HG03439 (cell line): Measurements from ENCODE around the gene HERPUD2.
"Not testable (repeated sequence)": the region's sequence is repeated elsewhere in the genome, so short reads cannot be mapped to it uniquely, and the experiment has no call there.

Source experiments
- ATAC-seq: cut with Tn5 transposase; IDR thresholded peaks from one replicate; pipeline ENCODE4 v1.9.1; 2021; ENCODE audit warnings: mild to moderate bottlenecking, moderate library complexity; ENCODE audit not compliant: unreplicated experiment

Gene HERPUD2

DNA sequence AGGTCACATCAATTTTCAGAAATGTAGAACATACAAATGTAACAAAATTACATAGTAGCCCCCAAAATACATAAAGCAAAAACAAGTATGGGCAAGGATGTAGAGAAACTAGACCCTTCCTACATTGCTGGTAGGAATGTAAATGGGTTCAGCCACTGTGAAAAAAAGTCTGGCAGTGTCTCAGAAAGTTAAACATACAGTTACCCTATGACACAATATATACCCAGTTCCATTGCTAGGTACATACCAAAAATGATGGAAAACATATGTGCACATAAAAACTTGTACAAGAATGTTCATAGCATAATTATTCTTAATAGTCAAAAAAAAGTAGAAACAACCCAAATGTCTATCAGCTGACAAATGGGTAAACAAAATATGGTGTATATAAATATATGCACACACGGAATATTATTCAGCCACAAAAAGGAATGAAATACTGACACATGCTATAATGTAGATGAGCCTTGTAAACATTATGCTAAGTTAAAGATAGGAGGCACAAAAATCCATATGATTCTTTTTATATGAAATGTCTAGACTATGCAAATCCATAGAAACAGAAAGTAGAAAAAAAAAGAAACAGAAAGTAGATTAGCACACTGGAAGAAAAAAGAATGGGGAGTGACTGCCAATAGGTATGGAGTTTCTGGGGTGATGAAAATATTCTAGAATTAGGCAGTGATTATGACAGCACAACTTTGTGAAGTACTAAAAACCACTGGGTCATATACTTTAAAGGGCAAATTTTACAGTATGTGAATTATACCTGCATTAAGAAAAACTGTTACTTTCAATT lies 13.5 kb downstream of the HERPUD2 start:
- ATAC-seq = peak; percentile 63

DNA sequence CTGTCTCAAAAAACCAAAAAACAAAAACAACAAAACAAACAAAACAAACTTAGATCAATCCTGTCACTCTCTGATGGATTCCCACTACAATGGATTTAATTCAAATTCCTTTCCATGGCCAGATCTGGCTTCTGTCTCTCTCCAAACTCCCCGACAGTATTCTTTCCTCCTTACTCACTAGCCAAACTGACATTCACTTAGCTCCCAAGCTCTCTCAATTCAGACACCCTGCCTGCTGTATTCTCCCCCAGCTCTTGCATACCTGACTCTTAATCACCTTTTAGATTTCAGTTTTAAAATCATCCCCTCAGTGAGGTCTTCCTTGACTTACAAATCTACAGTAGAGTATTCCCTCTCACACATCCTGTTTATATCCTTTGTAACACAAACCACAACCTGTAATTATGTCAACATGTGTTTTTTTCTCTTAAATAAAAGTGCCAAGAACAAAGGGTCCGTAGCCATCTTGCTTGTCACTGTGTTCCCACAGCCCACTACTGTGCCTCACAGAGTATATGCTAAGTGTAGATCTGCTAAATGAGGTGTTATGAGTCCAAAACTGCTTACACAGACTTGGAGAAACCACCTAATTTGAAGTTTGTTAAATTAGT lies 14.4 kb downstream of the HERPUD2 start:
- no peak for ATAC-seq

DNA sequence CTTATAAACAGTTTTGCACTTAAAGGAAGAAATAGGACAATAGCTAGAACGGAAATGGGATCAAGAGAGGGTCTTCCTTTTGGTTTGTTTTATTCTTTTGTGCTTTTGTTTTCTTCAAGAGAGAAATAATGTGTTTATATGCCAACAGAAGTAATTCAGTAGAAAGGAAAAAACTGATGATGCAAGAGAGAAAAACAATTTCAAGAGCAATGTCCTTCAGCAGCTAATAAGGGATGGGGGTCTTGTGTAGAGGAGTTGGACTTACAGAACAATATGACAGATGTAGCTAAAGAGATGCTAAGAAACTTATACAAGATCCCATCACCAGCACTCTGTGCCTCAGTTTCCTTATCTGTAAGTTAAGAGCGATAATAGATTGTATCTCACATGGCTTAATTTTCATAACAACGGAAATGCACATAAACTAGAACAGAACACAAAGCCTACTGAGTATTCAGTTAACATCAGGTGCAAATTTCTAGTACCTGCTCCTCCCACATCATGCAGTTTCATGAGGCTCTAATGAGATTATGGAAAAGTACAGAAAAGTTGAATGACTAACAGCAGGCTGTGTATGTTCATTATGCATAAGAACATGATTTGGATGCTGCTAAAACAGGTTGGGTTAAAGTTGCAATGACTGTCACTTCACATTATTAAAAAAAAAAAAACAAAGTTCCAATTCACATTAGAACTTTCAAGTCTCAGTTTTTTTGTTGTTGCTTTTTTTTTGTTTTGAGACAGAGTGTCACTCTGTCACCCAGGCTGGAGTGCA lies 17.2 kb downstream of the HERPUD2 start:
- ATAC-seq = no peak

DNA sequence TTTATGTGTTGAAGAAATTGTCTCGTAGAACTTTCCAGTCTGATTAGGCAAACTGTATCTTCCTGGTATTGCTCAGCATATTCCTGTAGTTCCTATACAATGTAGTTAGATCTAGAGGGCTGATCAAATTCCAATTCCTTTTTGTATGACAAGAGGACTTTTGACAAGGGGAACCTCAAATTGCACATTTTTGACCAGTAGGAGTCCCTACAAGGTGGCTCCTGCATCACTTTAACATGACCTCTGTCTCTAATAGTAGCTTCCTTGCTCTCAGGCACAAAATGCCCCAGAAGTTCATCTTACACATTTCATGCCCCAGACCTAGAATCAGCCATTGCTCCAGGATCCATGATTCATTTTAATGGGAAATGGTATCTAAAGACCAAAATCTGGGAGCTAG lies 18.7 kb downstream of the HERPUD2 start:
- no peak for ATAC-seq

DNA sequence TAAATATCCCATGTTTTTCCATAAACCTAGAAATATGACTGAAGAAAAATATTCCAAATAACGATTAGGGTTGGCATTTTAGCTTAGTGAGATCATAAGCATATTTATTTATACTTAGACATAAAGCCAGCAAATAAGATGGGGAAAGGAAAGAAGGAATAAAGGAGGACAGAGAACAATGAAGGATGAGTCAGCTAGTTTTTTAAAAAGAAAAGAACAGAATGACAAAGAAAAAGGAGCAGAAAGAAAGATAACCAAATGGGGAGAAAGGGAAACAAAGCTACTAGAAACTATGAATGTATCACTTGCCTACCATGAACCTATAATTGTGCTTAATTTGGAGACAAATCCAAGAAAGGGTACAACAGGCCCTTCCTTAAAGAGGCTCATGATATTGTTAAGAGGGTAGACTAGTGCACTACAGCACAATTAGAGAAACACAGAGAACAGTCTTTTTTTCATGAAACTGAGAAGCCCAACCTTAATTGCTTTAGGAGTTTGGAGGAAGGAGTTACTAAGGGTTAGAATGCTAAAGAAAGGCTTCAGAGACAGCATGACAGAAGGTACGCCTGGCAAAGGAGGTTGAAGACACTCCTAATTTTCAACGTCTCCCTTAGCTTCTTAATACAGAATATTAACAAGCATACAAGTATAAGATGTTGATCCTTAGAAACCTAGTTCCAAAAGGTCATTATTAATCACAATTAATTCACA lies 23.9 kb downstream of the HERPUD2 start:
- ATAC-seq = no peak

DNA sequence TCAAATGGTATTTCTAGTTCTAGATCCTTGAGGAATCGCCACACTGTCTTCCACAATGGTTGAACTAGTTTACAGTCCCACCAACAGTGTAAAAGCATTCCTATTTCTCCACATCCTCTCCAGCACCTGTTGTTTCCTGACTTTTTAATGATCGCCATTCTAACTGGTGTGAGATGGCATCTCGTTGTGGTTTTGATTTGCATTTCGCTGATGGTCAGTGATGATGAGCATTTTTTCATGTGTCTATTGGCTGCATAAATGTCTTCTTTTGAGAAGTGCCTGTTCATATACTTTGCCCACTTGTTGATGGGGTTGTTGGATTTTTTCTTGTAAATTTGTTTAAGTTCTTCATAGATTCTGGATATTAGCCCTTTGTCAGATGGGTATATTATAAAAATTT lies 34.5 kb downstream of the HERPUD2 start:
- not testable (repeated sequence) for ATAC-seq

DNA sequence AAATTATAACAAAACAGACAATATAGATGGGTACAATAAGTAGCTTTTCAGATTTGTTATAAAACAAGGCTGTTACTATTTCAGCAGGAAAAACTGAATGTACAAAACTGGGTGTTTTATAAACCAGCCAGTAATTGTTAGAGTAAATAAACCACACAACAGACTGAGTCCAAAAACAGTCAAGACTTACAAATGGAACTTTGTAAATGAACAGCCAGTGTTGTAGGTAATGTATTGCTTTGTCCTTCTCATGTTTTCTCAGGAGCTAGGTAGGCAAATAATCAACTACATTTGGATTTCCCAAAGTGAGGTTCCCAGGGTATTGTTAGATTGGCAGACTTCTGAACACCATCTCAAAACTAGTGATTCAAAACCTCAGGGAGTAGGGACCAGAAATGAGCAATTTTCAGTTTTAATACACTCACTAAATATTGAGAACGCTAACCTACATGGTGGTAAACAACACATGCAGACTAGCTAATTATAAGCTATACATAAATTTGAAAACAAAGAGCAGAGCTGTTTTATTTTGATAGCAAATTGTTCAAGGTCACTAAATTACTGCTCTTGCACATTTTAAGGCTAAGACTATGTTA lies 36.2 kb downstream of the HERPUD2 start:
- ATAC-seq = no peak

DNA sequence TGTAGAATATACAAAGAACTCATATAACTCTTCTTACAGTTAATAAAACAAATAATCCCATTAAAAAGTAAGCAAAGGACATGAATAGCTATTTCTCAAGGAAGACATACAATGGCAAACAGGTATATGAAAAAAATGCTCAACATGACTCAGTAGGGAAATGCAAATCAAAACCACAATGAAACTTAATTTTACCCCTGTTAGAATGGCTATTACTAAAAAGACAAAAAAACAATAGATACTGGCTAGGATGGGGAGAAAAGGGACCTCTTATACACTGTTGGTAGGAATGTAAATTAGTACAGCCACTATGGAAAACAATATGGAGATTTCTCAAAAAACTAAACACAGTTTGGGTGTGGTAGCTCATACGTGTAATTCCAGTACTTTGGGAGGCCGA lies 37.8 kb downstream of the HERPUD2 start:
- peak; percentile 62 for ATAC-seq

DNA sequence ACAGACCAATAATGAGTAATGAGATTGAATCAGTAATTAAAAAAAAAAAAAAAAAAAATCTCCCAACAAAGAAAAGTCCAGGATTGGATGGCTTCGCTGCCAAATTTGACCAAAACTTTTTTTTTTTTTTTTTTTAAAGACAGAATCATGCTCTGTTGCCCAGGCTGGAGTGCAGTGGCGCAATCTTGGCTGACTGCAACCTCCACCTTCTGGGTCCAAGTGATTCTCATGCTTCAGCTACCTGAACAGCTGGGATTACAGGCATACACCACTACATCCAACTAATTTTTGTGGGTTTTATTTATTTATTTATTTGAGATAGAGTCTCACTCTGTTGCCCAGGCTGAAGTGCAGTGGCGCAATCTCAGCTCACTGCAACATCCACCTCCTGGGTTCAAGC lies 40.4 kb downstream of the HERPUD2 start:
- ATAC-seq = not testable (repeated sequence)

DNA sequence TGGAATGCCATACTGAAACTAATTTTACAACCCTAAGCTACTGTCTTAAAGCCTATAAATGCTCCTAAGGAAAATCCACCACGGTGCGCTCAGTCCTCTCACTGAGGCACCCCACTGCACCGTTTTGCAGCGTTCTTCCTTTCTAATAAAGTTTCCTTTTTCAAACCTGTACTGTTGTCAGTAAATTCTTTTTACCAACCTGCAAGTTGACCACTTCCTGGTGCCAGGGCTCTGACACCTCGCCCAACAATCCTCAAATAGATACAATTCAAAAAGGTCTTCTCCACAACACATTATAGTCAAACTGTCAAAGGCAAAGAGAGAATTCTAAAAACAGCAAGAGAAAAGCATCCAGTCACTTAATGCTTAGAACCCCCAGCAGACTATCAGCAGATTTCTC lies 42.8 kb downstream of the HERPUD2 start:
- ATAC-seq = no peak

DNA sequence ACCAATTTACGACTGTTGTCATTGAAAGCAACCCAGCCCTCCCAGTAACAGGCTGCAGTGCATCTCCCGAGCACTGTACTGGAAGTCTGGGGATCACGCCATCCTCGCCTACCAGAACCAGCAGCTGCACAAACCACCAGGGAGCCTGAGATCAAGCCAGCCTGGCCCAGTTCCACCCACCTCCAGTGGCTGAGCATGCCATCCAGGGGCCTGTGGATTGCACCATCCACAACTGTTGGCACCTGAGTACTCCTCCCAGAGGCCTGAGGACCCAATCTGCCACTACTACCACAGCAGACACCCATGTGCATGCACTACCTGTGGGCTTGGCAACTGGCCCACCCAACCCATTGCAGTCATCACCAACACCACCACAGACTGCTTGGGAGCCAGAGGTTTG lies 44.2 kb downstream of the HERPUD2 start:
- no peak for ATAC-seq

DNA sequence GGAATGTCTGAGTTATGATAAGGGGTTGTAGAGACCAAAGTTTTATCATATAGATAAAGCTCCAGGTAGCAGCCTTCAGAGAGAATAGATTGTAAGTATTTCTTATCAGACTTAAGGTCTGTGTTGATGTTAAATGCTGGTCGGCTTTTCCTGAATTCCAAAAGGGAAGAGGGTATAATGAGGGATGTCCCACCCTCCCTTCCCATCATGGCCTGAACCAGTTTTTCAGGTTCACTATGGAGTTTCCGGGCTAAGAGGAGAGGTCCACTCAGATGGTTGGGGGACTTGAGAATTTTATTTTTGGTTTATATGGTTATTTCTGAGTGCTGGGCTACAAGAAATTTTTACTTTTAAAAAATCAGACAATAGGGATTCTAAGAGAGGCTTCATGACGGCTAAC lies 45.2 kb downstream of the HERPUD2 start:
- no peak for ATAC-seq

DNA sequence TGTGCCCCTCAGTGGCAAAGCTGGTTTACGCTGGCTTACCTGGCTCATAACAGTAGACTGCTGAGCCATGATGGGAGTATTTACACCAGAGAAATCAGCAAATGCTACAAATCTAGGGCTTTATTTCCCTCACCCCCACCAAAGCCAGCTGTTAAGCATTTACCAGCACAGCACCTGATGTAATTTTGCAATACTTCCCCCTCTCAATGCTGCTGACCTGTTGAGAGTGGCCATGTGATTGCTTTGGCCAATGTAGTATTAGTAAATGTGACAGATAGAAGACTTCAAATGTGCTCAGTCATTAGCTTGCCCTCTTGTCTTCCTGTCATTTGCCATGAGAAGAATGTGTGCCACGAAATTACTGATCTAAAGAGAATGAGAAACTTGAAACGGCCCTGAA lies 46.6 kb downstream of the HERPUD2 start:
- no peak for ATAC-seq

DNA sequence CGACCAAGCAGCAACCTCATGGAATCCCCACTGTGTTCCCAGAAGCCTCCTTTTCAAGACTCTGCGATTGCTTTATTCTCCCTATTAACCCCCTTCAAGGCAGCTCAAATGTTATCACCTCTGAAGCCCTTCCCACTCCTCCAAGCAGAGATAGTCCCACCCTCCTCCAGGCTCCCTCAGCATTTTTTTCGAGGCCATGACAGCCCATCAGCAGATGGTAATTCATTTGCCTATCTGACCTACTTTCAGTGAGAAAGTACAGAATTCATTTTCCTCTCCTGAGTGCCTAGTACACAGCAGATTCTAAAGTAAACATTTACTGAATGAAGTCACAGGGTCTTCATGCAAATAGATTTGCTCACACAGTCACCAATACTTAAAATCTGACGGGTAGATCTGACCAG lies 47.8 kb downstream of the HERPUD2 start:
- no peak for ATAC-seq

DNA sequence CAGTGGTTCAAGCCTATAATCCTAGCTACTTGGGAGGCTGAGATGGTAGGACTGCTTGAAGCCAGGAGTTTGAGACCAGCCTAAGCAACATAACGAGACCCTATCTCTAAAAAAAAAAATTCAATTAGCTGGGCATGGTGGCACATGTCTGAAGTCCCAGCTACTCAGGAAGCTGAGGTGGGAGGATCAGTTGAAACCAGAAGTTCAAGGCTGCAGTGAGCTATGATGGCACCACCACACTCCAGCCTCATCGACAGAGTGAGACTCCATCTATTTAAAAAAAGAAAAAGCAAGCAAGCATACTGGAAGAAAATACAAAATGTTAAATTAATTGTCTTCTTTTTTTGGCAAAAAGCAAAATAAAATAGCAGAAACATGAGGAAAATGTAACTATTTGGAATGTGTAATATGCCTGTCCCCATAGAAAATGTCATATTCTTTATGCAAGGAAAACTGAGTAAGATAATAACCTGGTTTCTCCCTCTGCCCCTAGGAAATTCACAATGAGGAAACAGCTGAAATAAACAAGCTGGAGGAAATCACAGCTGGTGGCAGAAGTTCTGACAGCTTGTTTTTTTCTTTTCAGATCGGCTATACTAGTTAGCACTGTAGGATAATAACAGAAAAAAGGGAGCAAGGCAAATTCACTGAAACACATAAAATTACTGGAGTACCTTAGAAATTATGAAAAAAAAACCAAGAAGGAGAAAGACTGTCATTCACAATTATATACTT lies 48.5 kb downstream of the HERPUD2 start:
- no peak for ATAC-seq

DNA sequence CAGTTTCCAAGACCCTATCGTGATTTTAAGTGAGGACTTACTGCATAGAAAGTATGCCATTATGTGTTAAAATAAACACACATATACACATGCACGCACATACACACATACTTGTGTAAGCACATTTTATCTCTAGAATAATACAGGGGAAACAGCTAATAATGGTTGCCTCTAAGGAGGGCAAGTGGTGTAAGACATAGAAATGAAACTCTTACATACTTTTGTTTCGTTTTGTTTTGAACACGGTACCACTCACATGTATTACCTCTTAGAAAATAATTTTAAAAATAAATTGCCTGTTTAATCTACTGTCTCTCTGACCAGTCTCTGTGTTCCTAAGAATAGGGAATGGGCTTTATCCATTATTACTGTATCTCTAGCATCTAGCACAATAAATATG lies 49.2 kb downstream of the HERPUD2 start:
- ATAC-seq = no peak

DNA sequence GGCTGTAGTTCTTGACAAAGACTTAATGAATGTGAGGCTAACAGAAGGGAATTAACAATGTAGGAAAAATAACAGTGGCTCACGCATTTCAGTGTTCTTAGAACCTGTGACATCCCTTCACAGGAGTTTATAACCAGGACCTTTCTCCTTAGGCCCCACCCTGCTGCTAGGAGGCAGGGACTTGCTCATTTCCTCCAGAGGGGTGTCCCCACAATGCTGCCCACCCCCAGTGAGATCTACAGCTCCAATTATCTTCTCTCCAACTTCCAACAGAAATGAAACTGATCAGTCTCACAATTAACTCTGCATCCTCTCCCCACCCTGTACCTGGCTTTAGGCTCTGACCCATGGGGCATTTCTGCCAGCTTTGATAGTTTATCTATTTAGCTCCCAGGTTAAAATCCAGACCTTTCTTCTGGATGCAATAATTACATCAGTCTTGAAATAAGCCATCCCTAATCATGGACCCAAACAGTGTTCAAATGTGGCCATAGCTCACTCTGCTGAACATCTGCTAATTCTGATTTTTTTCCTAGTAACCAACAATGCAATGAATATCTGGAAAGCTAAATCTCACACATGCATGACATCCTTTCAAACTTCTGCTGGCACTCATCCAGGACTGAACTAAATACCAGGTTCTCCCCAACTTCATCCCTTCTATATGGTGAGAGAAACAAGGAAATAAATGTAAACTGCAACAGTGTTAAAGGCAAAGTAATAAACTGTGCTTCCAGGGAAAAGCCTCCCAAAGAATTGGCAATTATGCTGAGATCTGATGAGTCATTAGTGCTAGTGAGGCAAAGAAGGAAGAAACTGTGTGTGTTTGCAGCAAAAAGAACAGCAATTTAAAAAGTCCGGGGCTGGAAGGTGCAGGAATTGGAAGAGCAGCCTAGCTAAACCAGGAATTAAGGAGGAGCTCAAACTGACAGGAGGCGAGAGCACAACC lies 64.6 kb downstream of the HERPUD2 start:
- ATAC-seq = no peak

DNA sequence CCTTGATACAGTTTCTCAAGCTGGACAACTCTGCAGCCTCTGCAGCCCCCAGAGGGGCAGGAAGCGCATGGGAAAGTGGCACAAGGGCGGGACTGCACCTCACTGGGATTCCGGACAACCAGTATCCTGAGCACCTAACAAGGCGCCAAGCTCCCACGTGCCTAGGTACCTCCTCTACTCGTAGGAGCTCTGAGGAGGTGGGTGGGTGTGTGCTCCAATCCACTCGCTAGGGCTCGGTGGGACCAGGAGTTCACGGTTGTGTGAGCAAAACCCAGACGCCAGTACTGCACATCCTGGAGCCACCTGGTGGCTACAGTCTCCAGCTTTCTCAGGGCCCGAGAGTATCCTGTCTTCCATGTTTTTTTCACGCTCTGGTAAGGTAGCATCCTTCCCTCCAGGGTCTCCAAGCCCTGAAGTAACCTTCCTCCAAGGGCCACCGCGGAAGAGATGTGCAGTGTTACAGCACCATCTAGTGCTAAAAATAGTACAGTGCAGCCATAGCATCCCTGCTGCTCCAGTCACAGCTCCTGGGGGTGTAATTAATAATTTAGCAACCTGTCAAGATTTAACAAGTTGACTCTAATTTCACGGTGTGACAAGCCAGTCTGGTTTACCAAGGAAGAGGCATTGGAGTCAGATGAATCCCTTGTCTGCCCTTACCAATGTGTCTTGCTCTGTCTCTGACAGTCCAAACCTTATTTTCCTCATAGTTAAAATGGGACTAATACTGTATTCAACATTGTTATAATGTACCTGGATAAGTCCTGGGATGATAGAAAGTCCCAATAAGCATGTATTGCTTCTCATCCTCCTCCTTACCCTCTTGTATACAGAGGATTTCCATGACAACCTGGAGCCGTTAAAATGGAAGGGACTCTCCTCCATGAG lies 70.4 kb downstream of the HERPUD2 start:
- ATAC-seq = peak; percentile 84
